Midbrain (tissue), 1 donor: ENCODE measurements around the gene LLGL2.

Source experiments
- DNase-seq: peaks from one replicate; lab custom pipeline; 2025; lab: John Stamatoyannopoulos, UW

LLGL2 gene

GRCh38 chr17:75552425-75553294 lies 27.2 kb downstream of the LLGL2 start:
- DNase-seq = no peak

DNA sequence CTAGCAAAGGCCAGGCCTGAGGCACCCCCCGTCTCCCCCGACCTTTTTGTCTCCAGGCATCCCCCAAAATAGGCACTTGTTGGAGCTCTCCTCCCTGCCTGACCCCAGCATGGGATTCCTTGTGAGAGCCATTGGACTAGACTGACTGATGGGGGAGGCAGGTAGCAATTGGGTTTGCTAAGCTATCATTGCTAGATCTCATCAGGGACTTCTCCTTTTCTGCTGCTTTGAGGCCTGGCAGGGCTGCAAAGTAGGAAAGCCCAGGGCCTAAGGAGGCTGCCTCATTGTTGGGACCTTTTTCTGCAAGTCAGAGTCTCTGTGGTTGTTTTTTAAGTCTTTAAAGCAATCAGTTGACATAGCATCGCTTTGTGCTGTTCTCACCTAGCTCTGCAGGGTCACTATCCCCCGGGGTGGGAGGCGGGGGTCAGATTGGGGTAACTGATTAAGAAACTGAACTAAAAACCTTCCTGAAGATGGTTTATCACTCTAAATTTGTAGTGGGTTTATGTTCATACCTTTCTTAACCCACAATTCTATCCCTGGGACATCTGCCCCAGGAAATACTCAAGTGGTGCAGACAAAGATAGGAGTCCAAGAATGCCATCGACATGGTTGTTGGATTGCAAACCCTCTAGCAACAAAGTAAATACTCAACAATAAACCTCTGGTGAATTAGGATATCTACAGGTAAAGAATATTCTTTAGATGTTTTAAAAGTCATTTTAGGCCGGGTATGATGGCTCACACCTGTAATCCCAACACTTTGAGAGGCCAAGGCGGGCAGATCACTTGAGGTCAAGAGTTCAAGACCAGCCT lies 28.0 kb downstream of the LLGL2 start:
- no peak for DNase-seq

- DNase-seq = no peak
These were observed 30.2 kb downstream of the LLGL2 start for GRCh38 chr17:75555679-75556153.

- peak; percentile 78 for DNase-seq
These were observed 31.8 kb downstream of the LLGL2 start for GRCh38 chr17:75557075-75557851.

DNA sequence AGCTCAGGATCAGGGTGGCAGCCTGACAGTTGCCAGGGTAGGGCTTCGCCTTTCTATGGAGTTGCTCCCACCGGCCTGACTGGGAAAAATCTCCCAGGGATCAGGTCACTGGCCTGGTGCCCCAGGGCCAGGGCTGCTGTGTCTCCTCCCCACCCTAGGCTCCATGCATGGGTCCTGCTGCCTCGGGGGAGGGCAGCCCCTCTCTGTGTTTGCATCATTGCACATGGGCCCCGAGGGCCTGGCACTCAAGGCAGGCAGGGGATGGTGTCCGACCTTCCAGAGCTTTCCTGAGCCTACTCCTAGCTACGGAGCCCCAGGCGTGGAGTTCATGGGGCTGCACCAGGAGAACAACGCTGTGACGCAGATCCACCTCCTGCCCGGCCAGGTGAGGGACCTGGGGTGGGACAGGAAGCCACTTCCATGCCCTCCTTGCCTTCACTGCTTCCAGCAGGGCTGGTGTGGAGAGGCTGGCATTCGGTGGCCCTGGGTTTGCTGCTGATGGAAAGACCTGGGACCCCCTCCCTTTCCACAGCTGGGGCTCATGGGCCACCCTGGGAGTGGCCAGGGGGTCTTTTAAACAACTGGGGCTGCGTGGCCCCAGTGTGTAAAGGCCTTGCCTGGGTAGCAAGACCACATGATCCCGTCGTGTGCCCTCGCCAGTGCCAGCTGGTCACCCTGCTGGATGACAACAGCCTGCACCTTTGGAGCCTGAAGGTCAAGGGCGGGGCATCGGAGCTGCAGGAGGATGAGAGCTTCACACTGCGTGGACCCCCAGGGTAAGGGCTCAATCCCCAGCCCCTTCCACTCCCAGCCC lies 32.6 kb downstream of the LLGL2 start:
- DNase-seq = peak; percentile 63

GRCh38 chr17:75558666-75559530 lies 33.4 kb downstream of the LLGL2 start:
- no peak for DNase-seq

DNA sequence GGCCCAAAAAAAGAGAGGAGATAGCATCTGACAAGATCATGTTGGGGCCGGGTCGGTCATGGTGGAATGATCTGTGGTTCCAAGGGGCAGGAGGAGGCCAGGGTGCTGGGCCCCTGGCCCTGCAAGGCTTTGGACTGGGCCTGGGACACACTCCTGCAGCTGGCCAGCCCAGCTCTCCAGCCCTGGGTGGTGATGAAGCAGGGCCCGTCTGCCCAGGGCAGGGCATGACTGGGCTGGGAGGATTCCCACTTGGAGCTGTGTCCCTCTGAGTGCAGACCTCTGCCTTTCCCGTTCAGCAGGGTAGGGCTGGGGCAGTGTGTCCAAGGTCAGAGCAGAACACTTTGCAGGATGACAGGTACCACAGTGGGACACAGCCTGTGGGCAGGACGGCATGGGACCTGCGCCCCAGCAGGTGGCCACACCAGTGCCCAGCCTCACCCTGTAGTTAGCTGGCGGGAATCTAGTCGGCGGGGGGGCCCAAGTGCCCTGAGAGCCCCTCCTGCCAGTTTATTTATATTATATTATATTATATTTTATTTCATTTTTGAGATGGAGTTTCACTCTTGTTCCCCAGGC lies 34.5 kb downstream of the LLGL2 start:
- DNase-seq = no peak

- DNase-seq = no peak
These were observed 36.6 kb downstream of the LLGL2 start for GRCh38 chr17:75561927-75562603.

- no peak for DNase-seq
These were observed 37.7 kb downstream of the LLGL2 start for GRCh38 chr17:75563063-75563758.

- DNase-seq = no peak
These were observed 38.7 kb downstream of the LLGL2 start for GRCh38 chr17:75564195-75564594.

DNA sequence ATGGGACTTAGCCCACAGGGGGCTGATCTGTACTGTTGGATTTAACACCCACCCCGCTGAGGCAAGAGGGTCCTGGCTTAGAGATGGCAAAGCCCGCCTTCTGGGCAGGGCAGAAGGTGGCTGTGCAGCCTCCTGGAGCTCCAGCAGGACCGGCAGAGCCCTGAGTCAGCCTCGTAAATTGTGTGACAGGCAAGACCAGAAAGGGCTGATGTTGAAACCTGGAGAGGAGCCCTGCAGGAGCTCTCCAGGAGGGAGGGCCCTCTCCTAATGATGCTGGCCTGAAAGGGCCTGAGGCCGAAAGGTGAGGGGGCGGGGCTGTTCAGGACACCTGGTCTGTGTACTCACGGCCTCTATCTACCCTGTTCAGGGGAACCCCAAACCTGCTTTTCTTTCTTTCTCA lies 39.6 kb downstream of the LLGL2 start:
- no peak for DNase-seq

GRCh38 chr17:75565618-75566017 lies 40.1 kb downstream of the LLGL2 start:
- DNase-seq = no peak

DNA sequence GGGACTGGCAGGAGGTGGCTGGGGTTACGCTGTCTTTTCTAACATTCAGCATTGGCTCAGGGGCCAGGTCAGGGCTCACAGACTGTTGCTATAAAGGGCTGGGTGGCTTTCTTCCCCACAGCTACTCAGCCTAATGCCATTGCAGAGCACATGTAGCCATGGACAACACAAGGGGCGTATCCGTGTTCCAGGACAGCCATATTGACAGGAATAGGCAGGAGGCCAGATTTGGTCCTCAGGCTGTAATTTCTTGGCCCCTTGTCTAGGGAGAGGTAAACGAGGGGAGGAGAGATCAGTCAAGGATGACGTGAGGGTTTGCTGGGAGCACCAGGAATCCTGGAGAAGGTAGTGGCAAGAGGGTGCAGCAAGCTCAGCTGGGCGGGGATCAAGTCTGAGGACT lies 40.9 kb downstream of the LLGL2 start:
- DNase-seq = no peak

GRCh38 chr17:75566834-75567233 lies 41.3 kb downstream of the LLGL2 start:
- DNase-seq = no peak

DNA sequence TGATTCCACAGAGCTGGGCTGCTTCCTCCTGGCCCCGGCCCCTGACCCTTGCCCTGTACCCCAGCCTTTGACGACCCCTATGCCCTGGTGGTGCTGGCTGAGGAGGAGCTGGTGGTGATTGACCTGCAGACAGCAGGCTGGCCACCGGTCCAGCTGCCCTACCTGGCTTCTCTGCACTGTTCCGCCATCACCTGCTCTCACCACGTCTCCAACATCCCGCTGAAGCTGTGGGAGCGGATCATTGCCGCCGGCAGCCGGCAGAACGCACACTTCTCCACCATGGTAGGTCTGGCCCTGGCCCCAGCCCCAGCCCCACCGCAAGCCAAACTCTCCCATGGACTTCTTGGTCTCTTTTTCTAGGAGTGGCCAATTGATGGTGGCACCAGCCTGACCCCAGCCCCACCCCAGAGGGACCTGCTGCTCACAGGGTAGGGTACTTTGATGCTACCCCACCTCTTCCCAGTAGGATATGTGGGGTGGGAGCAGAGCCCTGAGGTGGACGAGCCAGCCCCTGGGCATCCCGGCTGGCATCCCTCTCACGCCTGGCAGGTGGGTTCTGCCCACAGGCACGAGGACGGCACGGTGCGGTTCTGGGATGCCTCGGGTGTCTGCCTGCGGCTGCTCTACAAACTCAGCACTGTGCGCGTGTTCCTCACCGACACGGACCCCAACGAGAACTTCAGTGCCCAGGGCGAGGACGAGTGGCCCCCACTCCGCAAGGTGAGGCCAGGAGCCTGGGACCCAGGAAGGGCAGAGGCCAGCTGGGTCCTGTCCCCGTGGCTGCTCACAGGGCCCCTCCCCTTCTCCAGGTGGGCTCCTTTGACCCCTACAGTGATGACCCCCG lies 43.1 kb downstream of the LLGL2 start:
- DNase-seq = no peak

DNA sequence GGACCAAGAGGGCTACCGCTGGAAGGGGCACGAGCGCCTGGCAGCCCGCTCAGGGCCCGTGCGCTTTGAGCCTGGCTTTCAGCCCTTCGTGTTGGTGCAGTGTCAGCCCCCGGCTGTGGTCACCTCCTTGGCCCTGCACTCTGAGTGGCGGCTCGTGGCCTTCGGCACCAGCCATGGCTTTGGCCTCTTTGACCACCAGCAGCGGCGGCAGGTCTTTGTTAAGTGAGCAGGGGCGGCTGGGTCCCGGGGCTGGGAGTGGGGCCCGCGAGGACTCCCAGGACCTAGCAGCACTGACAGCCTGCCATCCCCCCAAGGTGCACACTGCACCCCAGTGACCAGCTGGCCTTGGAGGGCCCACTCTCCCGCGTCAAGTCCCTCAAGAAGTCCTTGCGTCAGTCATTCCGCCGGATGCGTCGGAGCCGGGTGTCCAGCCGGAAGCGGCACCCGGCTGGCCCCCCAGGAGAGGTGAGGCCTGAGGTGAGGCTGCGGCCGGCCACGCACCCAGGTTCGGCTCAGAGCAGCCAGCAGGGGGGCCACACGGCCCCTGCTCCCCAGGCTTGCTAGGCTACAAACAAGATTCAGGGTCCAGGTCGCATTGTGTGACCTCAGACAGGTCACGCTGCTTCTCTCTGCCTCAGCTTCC lies 44.7 kb downstream of the LLGL2 start:
- DNase-seq = no peak

DNA sequence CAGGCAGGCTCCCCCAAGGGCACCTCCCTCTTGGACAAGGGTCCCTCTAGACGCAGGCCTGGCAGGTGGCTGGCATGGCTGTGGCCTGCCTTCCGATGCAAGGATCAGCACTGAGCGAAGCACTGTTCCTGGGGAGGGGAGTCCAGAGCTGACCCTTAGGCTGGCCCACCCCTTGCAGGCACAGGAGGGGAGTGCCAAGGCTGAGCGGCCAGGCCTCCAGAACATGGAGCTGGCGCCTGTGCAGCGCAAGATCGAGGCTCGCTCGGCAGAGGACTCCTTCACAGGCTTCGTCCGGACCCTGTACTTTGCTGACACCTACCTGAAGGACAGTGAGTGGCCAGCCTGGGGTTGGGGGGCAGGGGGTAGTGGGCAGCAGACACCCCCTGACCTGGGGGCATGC lies 45.3 kb downstream of the LLGL2 start:
- no peak for DNase-seq
